Neuronal stem cell (in vitro differentiated cells): ENCODE results near the gene SMYD3. TPM values are rescaled to one million over a fixed set of nuclear protein-coding genes. Genes with fewer than 3 reads are reported as not detected.

Experiments used
- DNase-seq: peaks from one replicate; pipeline ENCODE4 v3.0.0-alpha.2; 2013; ENCODE audit warnings: low spot score
- H2AFZ ChIP-seq: one replicate; pipeline ENCODE4 v1.6.1; 2013; ENCODE audit warnings: mild to moderate bottlenecking, low read length, inconsistent platforms
- H2AK5ac ChIP-seq: 2 replicates; pipeline ENCODE4 v1.6.1; 2013; ENCODE audit warnings: low read depth, mild to moderate bottlenecking, inconsistent platforms, low read length, moderate library complexity, mixed read lengths
- H2BK120ac ChIP-seq: 2 replicates; pipeline ENCODE4 v1.6.1; 2013; ENCODE audit warnings: low read depth, mild to moderate bottlenecking, inconsistent platforms, low read length, moderate library complexity, mixed read lengths
- H2BK12ac ChIP-seq: one replicate; pipeline ENCODE4 v1.6.1; 2013; ENCODE audit warnings: low read length, inconsistent platforms
- H2BK15ac ChIP-seq: 2 replicates; pipeline ENCODE4 v1.6.1; 2013; ENCODE audit warnings: mild to moderate bottlenecking, low read length, inconsistent platforms, mixed read lengths
- H2BK5ac ChIP-seq: one replicate; pipeline ENCODE4 v1.6.1; 2013; ENCODE audit warnings: inconsistent platforms, mild to moderate bottlenecking, low read length, moderate library complexity
- H3K14ac ChIP-seq: one replicate; pipeline ENCODE4 v1.6.1; 2013; ENCODE audit warnings: low read length, inconsistent platforms
- H3K18ac ChIP-seq: 2 replicates; pipeline ENCODE4 v1.6.1; 2013; ENCODE audit warnings: low read length, inconsistent platforms
- H3K23ac ChIP-seq: 2 replicates; pipeline ENCODE4 v1.6.1; 2013; ENCODE audit warnings: low read depth, mild to moderate bottlenecking, mixed read lengths, low read length, inconsistent platforms; ENCODE audit not compliant: poor library complexity
- H3K27ac ChIP-seq: replicated peaks from 3 replicates; pipeline ENCODE4 v1.5.1; 2013; ENCODE audit warnings: low read length, inconsistent platforms
- H3K27me3 ChIP-seq, 3 experiments: 2 replicates each; pipeline ENCODE4 v1.6.1; 2013; ENCODE audit warnings: low read length in 3 of 3, mild to moderate bottlenecking in 2 of 3, inconsistent platforms in 1 of 3, low read depth in 1 of 3, mixed read lengths in 1 of 3, moderate library complexity in 1 of 3; ENCODE audit not compliant: control insufficient read depth in 3 of 3, insufficient read depth in 3 of 3
- H3K36me3 ChIP-seq, 2 donors: replicated peaks in 1 of 2; 2 replicates each; pipeline ENCODE4 v1.6.1; 2013; ENCODE audit warnings: low read length in 2 of 2; ENCODE audit not compliant: control insufficient read depth in 2 of 2, insufficient read depth in 2 of 2
- H3K4ac ChIP-seq: 2 replicates; pipeline ENCODE4 v1.6.1; 2013; ENCODE audit warnings: inconsistent platforms, mild to moderate bottlenecking, low read length, moderate library complexity
- H3K4me1 ChIP-seq, 2 donors: 1 replicate in 1 of 2; 2 replicates in 1 of 2; pipeline ENCODE4 v1.6.1; 2013; ENCODE audit warnings: low read length in 2 of 2, low read depth in 1 of 2; ENCODE audit not compliant: control insufficient read depth in 2 of 2, insufficient read depth in 1 of 2
- H3K4me2 ChIP-seq: one replicate; pipeline ENCODE4 v1.6.1; 2013; ENCODE audit warnings: mild to moderate bottlenecking, low read length, inconsistent platforms; ENCODE audit not compliant: insufficient read depth, poor library complexity, severe bottlenecking
- H3K4me3 ChIP-seq, 2 donors: 2 replicates each; pipeline ENCODE4 v1.5.1; 2013; ENCODE audit warnings: low read length in 2 of 2, mild to moderate bottlenecking in 2 of 2, inconsistent platforms in 1 of 2, moderate library complexity in 1 of 2
- H3K79me1 ChIP-seq: one replicate; pipeline ENCODE4 v1.6.1; 2013; ENCODE audit warnings: low read depth, mild to moderate bottlenecking, inconsistent platforms, low read length, moderate library complexity
- H3K9ac ChIP-seq: one replicate; pipeline ENCODE4 v1.6.1; 2013; ENCODE audit warnings: mild to moderate bottlenecking, low read depth, low read length, inconsistent platforms; ENCODE audit not compliant: poor library complexity
- H3K9me3 ChIP-seq, 2 donors: replicated peaks in 1 of 2; 2 replicates each; pipeline versions ENCODE3 to v1.6.1; 2013; ENCODE audit warnings: low read length in 2 of 2, mild to moderate bottlenecking in 2 of 2, inconsistent platforms in 1 of 2, low read depth in 1 of 2, mixed read lengths in 1 of 2, moderate library complexity in 1 of 2; ENCODE audit not compliant: control insufficient read depth in 2 of 2, insufficient read depth in 1 of 2
- H4K8ac ChIP-seq: one replicate; pipeline ENCODE4 v1.6.1; 2013; ENCODE audit warnings: low read depth, mild to moderate bottlenecking, inconsistent platforms, low read length, moderate library complexity
- H4K91ac ChIP-seq: one replicate; pipeline ENCODE4 v1.6.1; 2013; ENCODE audit warnings: low read length, low read depth, mild to moderate bottlenecking, inconsistent platforms; ENCODE audit not compliant: poor library complexity
- WGBS, 2 donors: extraction: QIAGEN DNeasy Blood & Tissue Kit; methylation state at CpG; one replicate each; pipeline ENCODE4 v1.1.7; 2013; ENCODE audit warnings: missing lambda C conversion rate in 2 of 2, mixed read lengths in 1 of 2; ENCODE audit not compliant: insufficient read length in 2 of 2, insufficient replicate concordance in 1 of 2; ENCODE audit errors: extremely low coverage in 2 of 2; 5-methylcytosine and 5-hydroxymethylcytosine counted together
- small RNA-seq: library from polyadenylated mRNA; stranded (forward); fragments of <200 nt; extraction: miRNeasy Mini kit (QIAGEN cat#:217004); gene quantifications from one replicate; pipeline ENCODE3, GENCODE V24; 2013; ENCODE audit not compliant: insufficient read depth

SMYD3 gene

GRCh38 chr1:245700631-245701030, 806.4 kb downstream of the SMYD3 start:
- Histone ChIP-seq H3K9ac (no peak overlapping the region), H2BK5ac (no peak overlapping the region), H3K4me3 (no peak overlapping the region), H2BK15ac (no peak overlapping the region), H3K4me1 (no peaks in the 10 kb centered on the region), H4K8ac (no peak overlapping the region), H3K4ac (no peak overlapping the region), H2BK12ac (no peak overlapping the region), H2AK5ac (no peak overlapping the region), H3K27ac (no peak overlapping the region), H3K27me3 (no peaks in the 10 kb centered on the region), H3K4me2 (no peak overlapping the region), H3K14ac (no peak overlapping the region), H3K18ac (no peak overlapping the region), H3K9me3 (no peaks in the 10 kb centered on the region), H2BK120ac (no peak overlapping the region), H4K91ac (no peak overlapping the region), H2AFZ (no peak overlapping the region), H3K36me3 (peaks cover 0 to 42% of the 10 kb centered on the region in 2 donors), H3K23ac (no peak overlapping the region), H3K79me1 (no peaks in the 10 kb centered on the region)
- no CpG with 5 or more reads among the region's 13 CpGs for WGBS, 2 donors
- no peak for DNase-seq

Small RNAs within 50 kb of the gene (small RNA-seq; reads per million reads assigned to genes)
- gene AL356583.2 = not detected
- gene RF00019 = not detected
- not detected for gene RNU6-1283P
